HFF-Myc (cell line): Measurements from ENCODE around the gene PREB.

Experiments
- DNase-seq: peaks from one replicate; pipeline ENCODE4 v3.0.0-alpha.2; 2011; ENCODE audit warnings: low read depth; ENCODE audit errors: extremely low read depth
- H3K4me3 ChIP-seq: replicated peaks from 2 replicates; pipeline ENCODE4 v1.5.1; 2011; ENCODE audit warnings: low read depth, mild to moderate bottlenecking, control low read depth, low read length
- TF ChIP-seq, protein P1 (sequence below): IDR thresholded peaks from 2 replicates; pipeline ENCODE4 v1.5.1; 2012; ENCODE audit warnings: mild to moderate bottlenecking, low read depth, low read length, control low read depth; ENCODE audit errors: missing control alignments

Gene PREB

GRCh38 chr2:27160191-27160590, 25.8 kb upstream of the PREB start:
- DNase-seq, result no peak
- H3K4me3 ChIP-seq, result no peak overlapping the region
- TF ChIP-seq, protein P1, sequence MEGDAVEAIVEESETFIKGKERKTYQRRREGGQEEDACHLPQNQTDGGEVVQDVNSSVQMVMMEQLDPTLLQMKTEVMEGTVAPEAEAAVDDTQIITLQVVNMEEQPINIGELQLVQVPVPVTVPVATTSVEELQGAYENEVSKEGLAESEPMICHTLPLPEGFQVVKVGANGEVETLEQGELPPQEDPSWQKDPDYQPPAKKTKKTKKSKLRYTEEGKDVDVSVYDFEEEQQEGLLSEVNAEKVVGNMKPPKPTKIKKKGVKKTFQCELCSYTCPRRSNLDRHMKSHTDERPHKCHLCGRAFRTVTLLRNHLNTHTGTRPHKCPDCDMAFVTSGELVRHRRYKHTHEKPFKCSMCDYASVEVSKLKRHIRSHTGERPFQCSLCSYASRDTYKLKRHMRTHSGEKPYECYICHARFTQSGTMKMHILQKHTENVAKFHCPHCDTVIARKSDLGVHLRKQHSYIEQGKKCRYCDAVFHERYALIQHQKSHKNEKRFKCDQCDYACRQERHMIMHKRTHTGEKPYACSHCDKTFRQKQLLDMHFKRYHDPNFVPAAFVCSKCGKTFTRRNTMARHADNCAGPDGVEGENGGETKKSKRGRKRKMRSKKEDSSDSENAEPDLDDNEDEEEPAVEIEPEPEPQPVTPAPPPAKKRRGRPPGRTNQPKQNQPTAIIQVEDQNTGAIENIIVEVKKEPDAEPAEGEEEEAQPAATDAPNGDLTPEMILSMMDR, result no peak

- TF ChIP-seq, protein P1, result no peak
- no peak overlapping the region for H3K4me3 ChIP-seq
- DNase-seq, result no peak
Measured at GRCh38 chr2:27159271-27159670, 24.8 kb upstream of the PREB start.

DNA sequence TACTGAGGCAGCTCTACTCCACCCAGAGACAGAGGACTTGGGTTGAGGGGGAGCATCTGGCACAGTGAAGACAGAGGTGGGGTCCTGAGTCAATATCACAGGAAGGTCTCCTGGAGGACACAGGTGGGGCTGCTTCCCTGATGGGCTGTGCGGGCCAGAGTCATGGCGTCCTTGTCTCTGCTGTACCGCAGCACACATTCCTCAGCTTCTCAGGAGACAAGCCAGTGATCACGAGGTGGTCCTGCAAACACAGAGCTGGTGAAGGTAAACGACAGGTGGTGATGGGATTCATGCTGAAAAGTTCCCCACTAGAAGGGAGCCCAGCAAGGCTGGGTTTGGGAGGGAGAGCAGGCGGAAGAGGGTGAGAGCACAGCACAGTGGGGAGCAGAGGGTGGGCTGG, 24.0 kb upstream of the PREB start:
- H3K4me3 ChIP-seq, result no peak overlapping the region
- DNase-seq, result no peak

DNA sequence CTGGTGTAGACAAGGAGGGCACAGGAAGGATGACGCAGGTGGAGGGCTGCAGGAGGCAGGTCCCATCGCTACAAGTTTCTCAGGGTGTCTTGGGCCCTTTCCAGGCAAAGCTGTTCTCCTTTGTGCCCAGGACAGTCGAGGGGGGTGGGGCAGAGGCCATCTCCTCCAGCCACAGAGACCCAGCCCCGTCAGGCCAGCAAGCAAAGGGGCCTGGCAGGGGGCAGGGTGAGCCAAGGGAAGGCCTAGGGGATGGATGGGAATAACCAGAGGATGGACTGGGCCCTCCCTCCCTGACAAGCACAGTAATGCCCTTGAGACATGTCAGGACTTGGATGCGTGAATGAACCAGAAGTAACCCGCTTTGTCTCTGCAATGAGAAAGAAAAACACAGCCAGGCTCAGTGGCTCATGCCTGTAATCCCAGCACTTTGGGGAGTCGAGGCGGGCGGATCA, 20.7 kb upstream of the PREB start:
- TF ChIP-seq, protein P1, result no peak
- no peak overlapping the region for H3K4me3 ChIP-seq
- DNase-seq, result no peak

More for the DNA sequence above, 24.0 kb upstream of the PREB start:
- TF ChIP-seq, protein P1, result no peak

DNA sequence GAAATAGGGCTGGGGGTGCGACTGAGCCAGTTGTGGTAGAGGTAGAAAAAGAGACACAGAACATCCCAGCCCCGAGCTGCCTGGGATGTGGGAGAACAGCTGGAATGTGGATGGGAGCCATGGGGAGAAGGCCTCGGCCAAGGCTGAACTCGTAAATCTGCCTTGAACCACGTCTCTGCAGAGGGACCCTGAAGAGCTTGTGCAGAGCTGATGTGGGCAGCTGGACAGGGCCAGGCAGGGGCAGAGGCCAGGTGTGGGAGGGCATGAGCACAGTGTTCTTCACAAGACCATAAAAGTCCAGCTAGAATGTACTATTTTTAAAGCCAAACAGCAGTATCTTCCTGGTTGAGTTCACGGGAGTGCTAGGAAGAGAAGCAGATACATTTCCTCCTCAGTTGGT, 20.1 kb upstream of the PREB start:
- H3K4me3 ChIP-seq, result no peak overlapping the region
- no peak for DNase-seq
- TF ChIP-seq, protein P1, result no peak

GRCh38 chr2:27152796-27153464, 18.5 kb upstream of the PREB start:
- TF ChIP-seq, protein P1, result no peak
- H3K4me3 ChIP-seq, result no peak overlapping the region
- no peak for DNase-seq
